Activated CD4-positive, alpha-beta memory T cell treated with anti-CD3 and anti-CD28 coated beads for 36 hours (primary cell): ENCODE results near the gene ELP4. TPM values are rescaled to one million over a fixed set of nuclear protein-coding genes. Genes with fewer than 3 reads are reported as not detected.
"Not testable (repeated sequence)": the region's sequence is repeated elsewhere in the genome, so short reads cannot be mapped to it uniquely, and the experiment has no call there.

Source experiments
- CTCF ChIA-PET: fragments of 350-600 bp; sonication (Branson Sonifier 250); formaldehyde crosslinking; loops from one replicate; lab custom pipeline; 2021; ENCODE audit warnings: antibody characterized with exemption, inconsistent platforms; lab: Charles Lee
- POLR2A ChIA-PET: fragments of 350-600 bp; sonication (Branson Sonifier 250); formaldehyde crosslinking; loops from one replicate; lab custom pipeline; 2021; ENCODE audit warnings: antibody characterized with exemption; lab: Charles Lee
- DNase-seq: peaks from one replicate; pipeline ENCODE4 v3.0.0-alpha.2; 2020
- H3K27ac Mint-ChIP-seq: one replicate; pipeline ENCODE4 v1.8.0; 2021; ENCODE audit warnings: mixed read lengths
- H3K27me3 Mint-ChIP-seq: one replicate; pipeline ENCODE4 v1.8.0; 2021; ENCODE audit warnings: mixed read lengths
- H3K36me3 Mint-ChIP-seq: one replicate; pipeline ENCODE4 v1.8.0; 2021; ENCODE audit warnings: mixed read lengths
- H3K4me1 Mint-ChIP-seq: one replicate; pipeline ENCODE4 v1.8.0; 2021; ENCODE audit warnings: low read depth, mixed read lengths
- H3K4me3 Mint-ChIP-seq: one replicate; pipeline ENCODE4 v1.8.0; 2021; ENCODE audit warnings: mild to moderate bottlenecking, mixed read lengths
- H3K9me3 Mint-ChIP-seq: one replicate; pipeline ENCODE4 v1.8.0; 2021; ENCODE audit warnings: mixed read lengths
- intact Hi-C: fragments of 100-400 bp; cut with micrococcal nuclease; formaldehyde crosslinking; loops from one replicate; pipeline ENCODE4 v1.15.1; 2023
- total RNA-seq, 2 experiments: library from RNA; stranded (reverse); gene quantifications; one replicate each; pipeline ENCODE4 v1.2.3, GENCODE V29; 2021

The ELP4 gene
- total RNA-seq, 2 experiments from 2014 or later: 18.3 to 18.5 TPM

- Mint-ChIP-seq H3K4me1 (peaks cover 7% of the 10 kb centered on the region), H3K9me3 (no peaks in the 10 kb centered on the region), H3K27me3 (no peaks in the 10 kb centered on the region), H3K27ac (no peak overlapping the region), H3K4me3 (no peak overlapping the region), H3K36me3 (peaks cover 19% of the 10 kb centered on the region)
- DNase-seq: no peak
- intact Hi-C loops: loop anchor here (10.0 kb wide), 1 partner anchor 1003 kb away; no protein-coding TSS in a partner anchor
- ChIA-PET CTCF (interaction anchor here (0.6 kb wide), 1 partner anchor 10 kb away, joined by 3 read pairs; no protein-coding TSS in a partner anchor), POLR2A (no interaction called here)
Observed at GRCh38 chr11:31651822-31652221, 142.3 kb downstream of the ELP4 start.

GRCh38 chr11:31652528-31652927 lies 143.0 kb downstream of the ELP4 start:
- H3K27me3 Mint-ChIP-seq: no peaks in the 10 kb centered on the region
- H3K36me3 Mint-ChIP-seq: peaks cover 19% of the 10 kb centered on the region
- intact Hi-C loops: loop anchor here (10.0 kb wide), 1 partner anchor 1002 kb away; no protein-coding TSS in a partner anchor
- H3K9me3 Mint-ChIP-seq: no peaks in the 10 kb centered on the region
- no peak for DNase-seq
- POLR2A ChIA-PET: no interaction called here
- no peak overlapping the region for H3K4me3 Mint-ChIP-seq
- no peak overlapping the region for H3K27ac Mint-ChIP-seq
- CTCF ChIA-PET: interaction anchor here (1.7 kb wide), 1 partner anchor 11 kb away, joined by 8 read pairs; no protein-coding TSS in a partner anchor
- H3K4me1 Mint-ChIP-seq: peaks cover 7% of the 10 kb centered on the region

GRCh38 chr11:31655483-31655882 lies 145.9 kb downstream of the ELP4 start:
- Mint-ChIP-seq H3K36me3 (peaks cover 11% of the 10 kb centered on the region), H3K27me3 (no peaks in the 10 kb centered on the region), H3K4me1 (peaks cover 7% of the 10 kb centered on the region), H3K27ac (no peak overlapping the region), H3K4me3 (no peak overlapping the region), H3K9me3 (no peaks in the 10 kb centered on the region)
- intact Hi-C loops: loop anchor here (10.0 kb wide), 1 partner anchor 999 kb away; no protein-coding TSS in a partner anchor
- POLR2A ChIA-PET: no interaction called here
- no peak for DNase-seq
- CTCF ChIA-PET: no interaction called here

GRCh38 chr11:31656051-31656450 lies 146.5 kb downstream of the ELP4 start:
- no peaks in the 10 kb centered on the region for H3K9me3 Mint-ChIP-seq
- H3K36me3 Mint-ChIP-seq: peaks cover 10% of the 10 kb centered on the region
- CTCF ChIA-PET: no interaction called here
- POLR2A ChIA-PET: no interaction called here
- H3K27me3 Mint-ChIP-seq: no peaks in the 10 kb centered on the region
- no peak overlapping the region for H3K4me3 Mint-ChIP-seq
- H3K4me1 Mint-ChIP-seq: peaks cover 7% of the 10 kb centered on the region
- intact Hi-C loops: loop anchor here (10.0 kb wide), 1 partner anchor 999 kb away; no protein-coding TSS in a partner anchor
- H3K27ac Mint-ChIP-seq: no peak overlapping the region
- DNase-seq: no peak

GRCh38 chr11:31657091-31657490 lies 147.5 kb downstream of the ELP4 start:
- DNase-seq: no peak
- CTCF ChIA-PET: no interaction called here
- no peak overlapping the region for H3K27ac Mint-ChIP-seq
- no peak overlapping the region for H3K4me3 Mint-ChIP-seq
- POLR2A ChIA-PET: no interaction called here
- H3K36me3 Mint-ChIP-seq: peaks cover 4% of the 10 kb centered on the region
- H3K9me3 Mint-ChIP-seq: no peaks in the 10 kb centered on the region
- no peaks in the 10 kb centered on the region for H3K27me3 Mint-ChIP-seq
- intact Hi-C loops: loop anchor here (10.0 kb wide), 1 partner anchor 998 kb away; no protein-coding TSS in a partner anchor
- H3K4me1 Mint-ChIP-seq: peaks cover 3% of the 10 kb centered on the region

GRCh38 chr11:31664129-31664528 lies 154.6 kb downstream of the ELP4 start:
- DNase-seq: no peak
- CTCF ChIA-PET: no interaction called here
- POLR2A ChIA-PET: no interaction called here
- Mint-ChIP-seq H3K27me3 (no peaks in the 10 kb centered on the region), H3K4me1 (no peaks in the 10 kb centered on the region), H3K27ac (no peak overlapping the region), H3K4me3 (no peak overlapping the region), H3K36me3 (peaks cover 1% of the 10 kb centered on the region), H3K9me3 (no peaks in the 10 kb centered on the region)
- intact Hi-C loops: no loop called here

GRCh38 chr11:31664954-31665353 lies 155.4 kb downstream of the ELP4 start:
- CTCF ChIA-PET: no interaction called here
- POLR2A ChIA-PET: no interaction called here
- Mint-ChIP-seq H3K36me3 (peaks cover 4% of the 10 kb centered on the region), H3K27ac (no peak overlapping the region), H3K4me1 (no peaks in the 10 kb centered on the region), H3K9me3 (no peaks in the 10 kb centered on the region), H3K4me3 (no peak overlapping the region), H3K27me3 (no peaks in the 10 kb centered on the region)
- DNase-seq: no peak
- intact Hi-C loops: no loop called here

- H3K9me3 Mint-ChIP-seq: no peaks in the 10 kb centered on the region
Observed at GRCh38 chr11:31671681-31672080, 162.1 kb downstream of the ELP4 start.

GRCh38 chr11:31673108-31673507 lies 163.5 kb downstream of the ELP4 start:
- H3K36me3 Mint-ChIP-seq: peaks cover 12% of the 10 kb centered on the region
- CTCF ChIA-PET, H3K4me3 Mint-ChIP-seq, intact Hi-C loops, H3K4me1 Mint-ChIP-seq, POLR2A ChIA-PET, H3K27ac Mint-ChIP-seq, DNase-seq, H3K27me3 Mint-ChIP-seq, H3K9me3 Mint-ChIP-seq: not testable (repeated sequence)

More at GRCh38 chr11:31671681-31672080, 162.1 kb downstream of the ELP4 start:
- Mint-ChIP-seq H3K4me3 (no peak overlapping the region), H3K27ac (no peak overlapping the region), H3K4me1 (no peaks in the 10 kb centered on the region), H3K36me3 (peaks cover 12% of the 10 kb centered on the region), H3K27me3 (no peaks in the 10 kb centered on the region)
- POLR2A ChIA-PET: no interaction called here
- CTCF ChIA-PET: no interaction called here
- intact Hi-C loops: no loop called here
- no peak for DNase-seq

GRCh38 chr11:31676280-31676982 lies 166.9 kb downstream of the ELP4 start:
- H3K27me3 Mint-ChIP-seq: no peaks in the 10 kb centered on the region
- no peaks in the 10 kb centered on the region for H3K4me1 Mint-ChIP-seq
- H3K4me3 Mint-ChIP-seq: no peak overlapping the region
- no peak overlapping the region for H3K27ac Mint-ChIP-seq
- DNase-seq: no peak
- intact Hi-C loops: no loop called here
- no peaks in the 10 kb centered on the region for H3K9me3 Mint-ChIP-seq
- CTCF ChIA-PET: no interaction called here
- peaks cover 20% of the 10 kb centered on the region for H3K36me3 Mint-ChIP-seq
- POLR2A ChIA-PET: no interaction called here

- Mint-ChIP-seq H3K27ac (no peak overlapping the region), H3K27me3 (no peaks in the 10 kb centered on the region), H3K4me1 (no peaks in the 10 kb centered on the region), H3K4me3 (no peak overlapping the region), H3K9me3 (no peaks in the 10 kb centered on the region), H3K36me3 (peaks cover 16% of the 10 kb centered on the region)
- ChIA-PET CTCF (no interaction called here), POLR2A (no interaction called here)
- DNase-seq: no peak
- intact Hi-C loops: no loop called here
Observed at GRCh38 chr11:31680770-31681169, 171.2 kb downstream of the ELP4 start.

GRCh38 chr11:31687256-31687655 lies 177.7 kb downstream of the ELP4 start:
- Mint-ChIP-seq H3K4me3 (no peak overlapping the region), H3K27me3 (no peaks in the 10 kb centered on the region), H3K9me3 (no peaks in the 10 kb centered on the region), H3K4me1 (no peaks in the 10 kb centered on the region), H3K27ac (no peak overlapping the region), H3K36me3 (no peaks in the 10 kb centered on the region)
- CTCF ChIA-PET: no interaction called here
- POLR2A ChIA-PET: no interaction called here
- DNase-seq: no peak
- intact Hi-C loops: no loop called here

- H3K36me3 Mint-ChIP-seq: peaks cover 5% of the 10 kb centered on the region
Observed at GRCh38 chr11:31687861-31688260, 178.3 kb downstream of the ELP4 start.

More at GRCh38 chr11:31687861-31688260, 178.3 kb downstream of the ELP4 start:
- DNase-seq: no peak
- ChIA-PET CTCF (no interaction called here), POLR2A (no interaction called here)
- no peaks in the 10 kb centered on the region for H3K9me3 Mint-ChIP-seq
- H3K27ac Mint-ChIP-seq: no peak overlapping the region
- H3K4me1 Mint-ChIP-seq: no peaks in the 10 kb centered on the region
- H3K27me3 Mint-ChIP-seq: no peaks in the 10 kb centered on the region
- intact Hi-C loops: no loop called here
- H3K4me3 Mint-ChIP-seq: no peak overlapping the region
